CD14-positive monocyte (primary cell): ENCODE data around the gene PDS5B. TPM values are rescaled to one million over a fixed set of nuclear protein-coding genes. Genes with fewer than 3 reads are reported as not detected.
A peak's percentile ranks its signal among the peaks of the same experiment; 100 is the strongest.

ENCODE experiments used
- DNase-seq, 3 donors: peaks; one replicate each; pipeline ENCODE4 v3.0.0-alpha.2; 2011 to 2022
- H2AFZ ChIP-seq: 2 replicates; pipeline ENCODE4 v1.6.0; 2012; ENCODE audit warnings: mild to moderate bottlenecking, low read depth, low read length, inconsistent platforms; ENCODE audit not compliant: insufficient read depth, poor library complexity, severe bottlenecking
- H3K27ac ChIP-seq, 2 donors: 1 replicate in 1 of 2; 2 replicates in 1 of 2; pipeline ENCODE4 v1.5.1; 2012 to 2013; ENCODE audit warnings: low read length in 2 of 2, control low read depth in 1 of 2, inconsistent platforms in 1 of 2, low read depth in 1 of 2, mild to moderate bottlenecking in 1 of 2
- H3K27me3 ChIP-seq, 2 donors: one replicate each; pipeline versions ENCODE4 v1.6.0 to v1.6.1; 2011 to 2013; ENCODE audit warnings: low read length in 2 of 2; ENCODE audit not compliant: control insufficient read depth in 2 of 2, insufficient read depth in 2 of 2
- H3K36me3 ChIP-seq, 2 donors: replicated peaks in 1 of 2; 1 replicate in 1 of 2; 2 replicates in 1 of 2; pipeline versions ENCODE4 v1.5.1 to v1.6.1; 2012 to 2013; ENCODE audit warnings: low read length in 2 of 2, control low read depth in 1 of 2, inconsistent platforms in 1 of 2, mild to moderate bottlenecking in 1 of 2; ENCODE audit not compliant: insufficient read depth in 2 of 2, control insufficient read depth in 1 of 2
- H3K4me1 ChIP-seq, 2 donors: 1 replicate in 1 of 2; 2 replicates in 1 of 2; pipeline versions ENCODE4 v1.5.1 to v1.6.1; 2012 to 2013; ENCODE audit warnings: low read length in 2 of 2, control low read depth in 1 of 2, inconsistent platforms in 1 of 2, mild to moderate bottlenecking in 1 of 2, moderate library complexity in 1 of 2; ENCODE audit not compliant: insufficient read depth in 2 of 2, control insufficient read depth in 1 of 2
- H3K4me2 ChIP-seq: replicated peaks from 2 replicates; pipeline ENCODE3; 2012; ENCODE audit warnings: low read length, moderate library complexity, mild to moderate bottlenecking; ENCODE audit not compliant: poor library complexity, severe bottlenecking; ENCODE audit errors: extremely low read depth
- H3K4me3 ChIP-seq, 3 experiments: fragments of 200-600 bp in 1 of 3; sonication (generic) in 1 of 3; replicated peaks in 1 of 3; 1 replicate in 2 of 3; 2 replicates in 1 of 3; pipeline ENCODE4 v1.5.1; 2011 to 2013; ENCODE audit warnings: low read length in 3 of 3, mild to moderate bottlenecking in 3 of 3, control low read depth in 2 of 3, low read depth in 2 of 3, inconsistent platforms in 1 of 3, moderate library complexity in 1 of 3
- H3K79me2 ChIP-seq: 2 replicates; pipeline ENCODE4 v1.6.0; 2012; ENCODE audit warnings: mild to moderate bottlenecking, control low read depth, inconsistent platforms, low read length, moderate library complexity; ENCODE audit not compliant: insufficient read depth
- H3K9ac ChIP-seq: 2 replicates; pipeline ENCODE4 v1.6.0; 2017; ENCODE audit warnings: low read length, mild to moderate bottlenecking; ENCODE audit not compliant: insufficient read depth, poor library complexity, severe bottlenecking
- H3K9me3 ChIP-seq, 2 donors: replicated peaks in 1 of 2; 1 replicate in 1 of 2; 2 replicates in 1 of 2; pipeline versions ENCODE4 v1.5.1 to v1.6.1; 2012 to 2013; ENCODE audit warnings: low read length in 2 of 2, control low read depth in 1 of 2; ENCODE audit not compliant: control insufficient read depth in 1 of 2, insufficient read depth in 1 of 2
- H4K20me1 ChIP-seq: 2 replicates; pipeline ENCODE4 v1.6.0; 2012; ENCODE audit warnings: mild to moderate bottlenecking, low read length, control low read depth, moderate library complexity; ENCODE audit not compliant: insufficient read depth
- H3K27ac Mint-ChIP-seq, 7 donors: one replicate each; pipeline ENCODE4 v1.8.0; 2020; ENCODE audit warnings: mild to moderate bottlenecking in 7 of 7, mixed read lengths in 7 of 7, moderate library complexity in 6 of 7, inconsistent platforms in 2 of 7
- H3K27me3 Mint-ChIP-seq, 3 donors: one replicate each; pipeline ENCODE4 v1.8.0; 2021 to 2022; ENCODE audit warnings: low read depth in 3 of 3, mild to moderate bottlenecking in 3 of 3, mixed read lengths in 3 of 3, moderate library complexity in 3 of 3, inconsistent platforms in 1 of 3
- H3K36me3 Mint-ChIP-seq, 2 donors: one replicate each; pipeline ENCODE4 v1.8.0; 2020; ENCODE audit warnings: mixed read lengths in 2 of 2, inconsistent platforms in 1 of 2, mild to moderate bottlenecking in 1 of 2
- H3K4me1 Mint-ChIP-seq: one replicate; pipeline ENCODE4 v1.8.0; 2020; ENCODE audit warnings: mild to moderate bottlenecking, mixed read lengths
- H3K4me3 Mint-ChIP-seq, 2 donors: one replicate each; pipeline ENCODE4 v1.8.0; 2020; ENCODE audit warnings: mild to moderate bottlenecking in 2 of 2, mixed read lengths in 2 of 2, moderate library complexity in 1 of 2
- H3K9me3 Mint-ChIP-seq, 7 donors: one replicate each; pipeline ENCODE4 v1.8.0; 2020 to 2022; ENCODE audit warnings: mixed read lengths in 7 of 7, mild to moderate bottlenecking in 6 of 7, moderate library complexity in 6 of 7, inconsistent platforms in 2 of 7
- CTCF ChIP-seq: fragments of 200-600 bp; IDR thresholded peaks from one replicate; pipeline ENCODE4 v1.8.0; 2022; ENCODE audit warnings: antibody characterized with exemption, mild to moderate bottlenecking
- WGBS: methylation state at CpG from one replicate; pipeline ENCODE4 v1.1.5; 2013; ENCODE audit warnings: missing lambda C conversion rate; ENCODE audit not compliant: insufficient coverage; 5-methylcytosine and 5-hydroxymethylcytosine counted together
- intact Hi-C, 2 donors: fragments of 100-400 bp; cut with micrococcal nuclease; formaldehyde crosslinking; loops; one replicate each; pipeline versions ENCODE4 v1.15.0 to v1.15.1; 2023
- polyA plus RNA-seq, 3 donors: library from polyadenylated mRNA; depleted of rRNA in 1 of 3; unstranded in 2 of 3; stranded (reverse) in 1 of 3; fragments of 300-500 nt in 2 of 3; fragments of >200 nt in 1 of 3; fragmentation: Illumina TruSeq in 2 of 3; gene quantifications; 1 replicate in 2 of 3; 2 replicates in 1 of 3; pipeline ENCODE4 v1.2.3, GENCODE V29; 2012 to 2021

Gene PDS5B
- polyA plus RNA-seq, 3 donors, result 9.0 to 33.0 (median 21.0) TPM

GRCh38 chr13:32790731-32791130 is 204.5 kb downstream of the PDS5B start:
- no peak overlapping the region for H3K4me3 Mint-ChIP-seq
- whole genome bisulfite sequencing, result 100% methylated on average over 1 of the region's 3 CpGs
- no peak overlapping the region for H3K27ac ChIP-seq

GRCh38 chr13:32791545-32792172 is 205.4 kb downstream of the PDS5B start:
- H3K36me3 Mint-ChIP-seq, result peaks cover 3 to 6% of the 10 kb centered on the region in 2 donors
- peaks cover 0 to 2% (median 2%) of the 10 kb centered on the region in 3 donors for H3K27me3 Mint-ChIP-seq
- Histone ChIP-seq H2AFZ (no peak overlapping the region), H3K36me3 (no peaks in the 10 kb centered on the region), H3K79me2 (no peaks in the 10 kb centered on the region), H3K27me3 (no peaks in the 10 kb centered on the region), H3K9me3 (no peaks in the 10 kb centered on the region), H3K27ac (no peak overlapping the region), H3K4me1 (no peaks in the 10 kb centered on the region), H3K4me3 (no peak overlapping the region), H3K4me2 (no peak overlapping the region), H4K20me1 (no peaks in the 10 kb centered on the region), H3K9ac (no peak overlapping the region)
- peak overlapping the region in 2 of 7 donors; percentile 15 to 75 for H3K27ac Mint-ChIP-seq
- TF ChIP-seq CTCF, result no peak
- intact Hi-C loops, result no loop called here
- DNase-seq, result no peak
- H3K4me3 Mint-ChIP-seq, result no peak overlapping the region
- peaks cover 2% of the 10 kb centered on the region for H3K4me1 Mint-ChIP-seq
- WGBS, result 93% methylated on average over 3 of the region's 8 CpGs
- peaks cover 0 to 4% (median 0%) of the 10 kb centered on the region in 7 donors for H3K9me3 Mint-ChIP-seq

More at GRCh38 chr13:32790731-32791130, 204.5 kb downstream of the PDS5B start:
- TF ChIP-seq CTCF, result no peak
- Mint-ChIP-seq H3K27ac (no peak overlapping the region), H3K27me3 (peaks cover 0 to 2% (median 0%) of the 10 kb centered on the region in 3 donors), H3K36me3 (peaks cover 3 to 13% of the 10 kb centered on the region in 2 donors), H3K9me3 (peaks cover 0 to 2% (median 0%) of the 10 kb centered on the region in 7 donors), H3K4me1 (peaks cover 2% of the 10 kb centered on the region)
- Histone ChIP-seq H3K4me3 (no peak overlapping the region), H3K27me3 (no peaks in the 10 kb centered on the region), H3K79me2 (no peaks in the 10 kb centered on the region), H4K20me1 (no peaks in the 10 kb centered on the region), H3K4me1 (no peaks in the 10 kb centered on the region), H3K9me3 (no peaks in the 10 kb centered on the region), H3K36me3 (no peaks in the 10 kb centered on the region), H2AFZ (no peak overlapping the region), H3K4me2 (no peak overlapping the region), H3K9ac (no peak overlapping the region)
- intact Hi-C loops, result no loop called here
- DNase-seq, result no peak
